ENCODE measurements around the gene SULT1A2.
"Not testable (repeated sequence)": the region's sequence is repeated elsewhere in the genome, so short reads cannot be mapped to it uniquely, and the experiment has no call there.

The SULT1A2 gene

DNA sequence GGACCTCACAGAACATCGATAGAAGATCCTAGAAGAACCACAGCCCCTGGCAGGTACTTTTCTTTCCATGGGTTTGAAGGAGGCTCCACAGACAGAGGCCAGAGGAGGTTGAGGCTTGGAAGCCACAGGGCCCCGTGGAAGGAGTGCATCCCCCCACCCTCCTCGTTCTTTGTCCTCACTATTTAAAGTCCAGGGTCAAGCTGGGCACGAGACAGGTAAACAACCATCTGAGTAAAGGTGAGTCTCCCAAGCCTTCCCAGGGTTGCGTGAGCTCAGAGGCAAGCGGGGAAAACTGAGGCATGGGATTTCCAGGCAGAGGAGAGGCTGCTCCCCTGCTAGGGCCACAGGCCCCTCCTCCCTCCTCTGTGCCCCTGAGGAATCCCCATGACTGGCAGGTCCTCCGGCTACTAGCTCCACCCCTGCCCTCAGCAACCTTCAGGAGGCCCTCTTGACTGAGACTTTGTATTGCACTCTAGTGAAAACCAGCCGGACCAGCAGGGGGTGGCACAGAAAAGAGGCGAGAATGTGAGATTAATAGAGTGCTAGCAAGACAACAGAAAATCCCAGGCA lies 927 bp upstream of the SULT1A2 start:
- TF ChIP-seq GATA1 (IDR thresholded peaks at IDR 0.05; ENCODE audit: low read depth, low read length) (no peak), POLR2A (IDR thresholded peaks at IDR 0.05; ENCODE audit: low read length) (no peak)
- DNase-seq: peak; percentile 11 to 23

DNA sequence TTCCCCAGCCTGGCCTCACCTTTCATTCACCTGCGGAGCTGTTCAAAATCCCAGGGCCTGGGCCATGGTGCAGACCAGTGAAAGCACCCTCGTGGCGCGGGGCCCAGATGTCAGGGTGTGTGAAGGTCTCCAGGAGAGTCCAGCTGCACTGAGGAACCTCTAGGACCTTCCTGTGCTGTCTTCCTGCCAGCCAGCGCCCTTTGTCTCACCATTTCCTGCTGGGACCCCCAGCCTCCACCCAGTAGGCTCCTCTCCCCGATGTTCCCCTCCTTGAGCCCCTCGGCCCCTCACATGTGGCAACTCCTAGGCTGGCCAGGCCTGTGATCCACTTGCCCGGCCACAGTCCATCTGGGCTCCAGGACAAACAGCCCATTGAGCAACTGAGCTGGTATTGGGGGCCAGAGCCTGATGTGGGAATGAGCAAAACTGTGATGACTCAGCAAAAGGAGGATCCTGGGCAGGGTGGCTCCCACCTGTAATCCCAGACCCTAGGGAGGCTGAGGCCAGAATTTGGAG lies 677 bp downstream of the SULT1A2 start:
- TF ChIP-seq GATA1 (IDR thresholded peaks at IDR 0.05; ENCODE audit: low read depth, low read length) (no peak), POLR2A (IDR thresholded peaks at IDR 0.05; ENCODE audit: low read length) (no peak)
- no peak for DNase-seq

DNA sequence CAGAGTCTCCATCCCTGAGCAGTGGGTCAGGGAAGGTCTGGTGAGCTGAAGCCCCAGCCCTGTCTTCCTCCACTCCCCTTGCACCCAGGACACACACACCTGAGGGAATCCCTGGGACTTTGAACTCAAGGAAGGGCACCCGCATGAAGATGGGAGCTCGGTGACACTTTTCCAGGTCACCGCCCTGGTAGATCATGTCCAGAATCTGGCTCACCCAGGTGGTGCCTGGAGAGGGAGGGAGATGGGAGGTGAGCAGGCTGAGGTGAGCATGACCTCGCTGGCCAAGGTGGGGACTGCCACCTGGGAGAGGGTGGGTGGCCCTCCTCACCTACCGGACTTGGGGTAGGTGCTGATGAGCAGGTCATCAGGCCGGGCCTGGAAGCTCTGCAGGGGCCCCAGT lies 1.4 kb downstream of the SULT1A2 start:
- not testable (repeated sequence) for DNase-seq

DNA sequence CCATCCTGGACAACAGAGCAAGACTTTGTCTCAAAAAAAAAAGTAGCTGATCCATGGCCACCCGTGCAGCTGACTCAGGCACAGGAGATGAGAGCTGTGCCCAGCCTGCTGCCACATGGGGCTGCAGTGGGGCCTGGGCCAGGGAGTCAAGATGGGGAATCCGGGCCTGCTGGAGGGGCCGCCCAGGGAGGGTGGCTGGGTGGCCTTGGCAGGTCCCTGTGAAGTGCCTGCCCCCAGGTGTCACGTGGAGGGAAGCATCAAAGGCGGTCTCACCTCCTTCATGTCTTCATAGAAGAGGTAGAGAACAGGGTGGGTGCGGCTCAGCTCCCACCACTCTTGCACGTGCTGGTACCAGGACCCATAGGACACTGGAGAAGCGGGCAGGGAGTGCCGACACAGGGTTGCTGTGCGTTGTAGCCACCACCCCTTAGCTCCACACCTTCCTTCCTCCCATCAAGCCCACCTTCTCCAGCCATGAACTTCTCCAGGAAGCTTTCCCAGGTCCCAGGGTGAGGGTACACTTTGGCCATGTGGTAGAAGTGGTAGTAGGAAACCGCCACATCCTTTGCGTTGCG lies 3.8 kb downstream of the SULT1A2 start:
- DNase-seq: no peak
- TF ChIP-seq GATA1 (IDR thresholded peaks at IDR 0.05; ENCODE audit: low read depth, low read length) (no peak), POLR2A (IDR thresholded peaks at IDR 0.05; ENCODE audit: low read length) (no peak)

DNA sequence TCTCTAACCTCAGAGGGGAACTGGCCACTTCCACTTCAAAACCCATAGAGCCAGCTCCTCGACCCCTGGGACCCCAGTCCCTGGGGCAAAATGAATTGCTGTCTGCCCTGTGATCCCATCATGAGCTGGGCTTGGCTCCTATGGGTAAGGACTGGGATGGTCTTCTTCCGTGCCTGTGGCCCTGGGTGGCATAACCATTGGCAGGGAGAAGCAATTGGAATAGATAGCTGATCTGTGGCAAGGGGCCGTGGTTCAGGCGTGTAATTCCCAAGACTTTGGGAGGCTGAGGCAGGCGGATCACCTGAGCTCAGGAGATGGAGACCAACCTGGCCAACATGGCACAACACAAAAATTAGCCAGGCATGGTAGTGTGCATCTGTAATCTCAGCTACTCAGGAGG lies 4.3 kb downstream of the SULT1A2 start:
- TF ChIP-seq POLR2A (IDR thresholded peaks at IDR 0.05; ENCODE audit: low read length) (no peak), GATA1 (IDR thresholded peaks at IDR 0.05; ENCODE audit: low read depth, low read length) (no peak)

DNA sequence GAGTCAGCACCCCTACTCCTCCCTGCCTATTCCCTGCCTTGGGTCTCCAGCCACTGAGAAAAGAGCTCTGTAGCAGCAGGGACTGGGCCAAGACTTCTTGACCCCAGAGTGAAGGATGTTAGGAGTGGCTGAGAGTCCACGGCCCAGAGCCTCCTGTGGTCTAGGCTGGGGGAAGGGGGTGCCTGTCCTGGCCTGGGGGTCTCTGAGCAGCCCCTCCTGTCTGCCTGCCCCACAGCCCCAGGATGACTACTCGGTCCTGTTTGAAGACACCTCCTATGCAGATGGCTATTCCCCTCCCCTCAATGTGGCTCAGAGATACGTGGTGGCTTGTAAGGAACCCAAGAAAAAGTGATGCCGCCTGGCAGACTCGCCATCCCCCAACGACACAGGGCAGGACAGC lies 5.5 kb downstream of the SULT1A2 start:
- TF ChIP-seq POLR2A (IDR thresholded peaks at IDR 0.05; ENCODE audit: low read length) (no peak), GATA1 (IDR thresholded peaks at IDR 0.05; ENCODE audit: low read depth, low read length) (no peak)
- no peak for DNase-seq

More for the DNA sequence above, 4.3 kb downstream of the SULT1A2 start:
- no peak for DNase-seq

DNA sequence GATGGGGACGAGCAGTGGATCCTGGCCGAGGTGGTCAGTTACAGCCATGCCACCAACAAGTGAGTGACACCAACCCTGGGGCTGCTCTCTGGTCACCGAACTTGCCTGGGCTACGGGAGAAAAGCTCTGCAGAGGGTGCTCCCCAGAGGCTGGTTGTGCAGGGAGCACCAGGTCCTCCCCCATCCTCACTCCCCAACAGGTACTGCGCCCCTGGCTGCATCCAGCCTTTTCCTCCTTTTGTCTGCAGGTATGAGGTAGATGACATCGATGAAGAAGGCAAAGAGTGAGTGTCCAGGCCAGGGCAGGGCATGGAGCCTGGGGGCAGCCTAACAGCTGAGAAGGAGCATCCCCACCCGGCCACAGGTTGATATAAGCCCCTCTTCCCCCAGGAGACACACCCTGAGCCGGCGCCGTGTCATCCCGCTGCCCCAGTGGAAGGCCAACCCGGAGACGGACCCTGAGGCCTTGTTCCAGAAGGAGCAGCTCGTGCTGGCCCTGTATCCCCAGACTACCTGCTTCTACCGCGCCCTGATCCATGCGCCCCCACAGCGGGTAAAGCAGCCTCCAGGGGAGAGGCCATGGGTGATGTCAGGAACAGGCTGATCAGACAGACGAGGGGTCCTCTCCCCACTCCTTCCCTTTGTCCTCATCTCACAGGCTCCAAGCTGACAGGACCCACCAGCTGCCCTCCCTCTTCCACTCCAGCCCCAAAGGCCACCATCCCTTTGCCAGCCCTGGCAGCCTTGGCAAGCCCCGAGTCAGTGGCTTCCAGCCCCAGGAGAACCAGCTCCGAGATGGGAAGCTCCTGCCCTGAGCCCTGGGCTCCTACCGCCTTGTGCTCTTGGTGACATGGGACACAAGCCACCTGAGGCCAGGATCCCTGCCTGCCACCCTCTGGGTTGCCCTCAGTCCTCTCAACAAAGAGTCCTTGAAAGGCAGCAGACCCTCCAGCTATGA lies 6.2 kb downstream of the SULT1A2 start:
- TF ChIP-seq GATA1 (IDR thresholded peaks at IDR 0.05; ENCODE audit: low read depth, low read length): no peak
- TF ChIP-seq POLR2A (IDR thresholded peaks at IDR 0.05; ENCODE audit: low read length): no peak
- DNase-seq: no peak

DNA sequence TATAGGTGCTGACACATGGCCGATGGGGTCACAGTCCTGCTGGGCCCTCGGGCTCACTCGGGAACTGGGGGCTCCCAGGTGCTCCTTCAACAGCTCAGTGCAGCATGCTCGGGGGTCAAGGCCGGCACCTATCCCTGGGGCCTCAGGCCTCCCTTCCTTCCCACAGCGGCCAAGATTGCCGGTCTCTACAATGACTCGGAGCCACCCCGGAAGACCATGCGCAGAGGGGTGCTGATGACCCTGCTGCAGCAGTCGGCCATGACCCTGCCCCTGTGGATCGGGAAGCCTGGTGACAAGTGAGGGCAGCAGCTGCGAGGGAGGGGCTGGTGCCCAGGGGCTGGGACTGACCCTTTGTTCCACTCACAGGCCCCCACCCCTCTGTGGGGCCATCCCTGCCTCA lies 6.9 kb downstream of the SULT1A2 start:
- DNase-seq: no peak
- TF ChIP-seq POLR2A (IDR thresholded peaks at IDR 0.05; ENCODE audit: low read length) (no peak), GATA1 (IDR thresholded peaks at IDR 0.05; ENCODE audit: low read depth, low read length) (no peak)

DNA sequence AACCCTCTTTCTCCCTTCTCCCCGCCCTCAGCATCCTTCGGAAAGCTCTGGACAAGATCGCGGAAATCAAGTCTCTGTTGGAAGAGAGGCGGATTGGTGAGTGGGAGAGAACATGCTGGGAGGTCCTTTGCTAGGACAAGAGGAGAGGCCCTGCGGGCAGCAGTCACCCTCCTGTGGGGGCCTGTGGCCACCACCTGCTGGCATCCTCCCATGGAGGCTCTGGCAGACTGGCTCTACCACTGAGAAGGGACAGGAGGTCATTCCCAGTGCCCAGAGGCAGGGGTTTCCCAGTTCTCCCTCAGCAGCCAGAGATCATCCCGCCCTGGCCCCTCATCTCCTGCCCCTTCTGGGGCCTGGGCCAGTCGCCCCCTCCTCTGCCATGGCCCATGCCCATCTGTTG lies 7.8 kb downstream of the SULT1A2 start:
- DNase-seq: no peak
- TF ChIP-seq POLR2A (IDR thresholded peaks at IDR 0.05; ENCODE audit: low read length) (no peak), GATA1 (IDR thresholded peaks at IDR 0.05; ENCODE audit: low read depth, low read length) (no peak)

DNA sequence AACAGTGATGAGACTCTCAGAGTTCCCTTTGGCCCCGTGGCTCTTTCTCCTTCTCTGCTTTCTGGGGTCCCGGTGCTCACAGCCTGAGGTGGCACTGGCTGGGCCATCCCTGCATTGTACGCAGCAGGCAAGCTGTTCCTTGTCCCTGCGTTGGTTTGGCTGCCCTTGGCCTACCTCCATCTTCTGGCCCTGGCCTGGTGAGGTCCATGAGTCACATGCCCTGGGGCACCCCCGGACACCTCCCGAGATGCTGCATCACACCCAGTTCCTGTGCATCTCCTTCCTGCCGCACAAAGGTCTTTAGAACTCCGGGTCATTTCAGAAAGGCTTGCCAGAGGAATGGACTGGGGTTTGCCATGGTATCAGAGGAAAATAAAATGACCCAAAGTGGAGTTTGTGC lies 9.5 kb downstream of the SULT1A2 start:
- no peak for DNase-seq
- TF ChIP-seq GATA1 (IDR thresholded peaks at IDR 0.05; ENCODE audit: low read depth, low read length) (no peak), POLR2A (IDR thresholded peaks at IDR 0.05; ENCODE audit: low read length) (no peak)

DNA sequence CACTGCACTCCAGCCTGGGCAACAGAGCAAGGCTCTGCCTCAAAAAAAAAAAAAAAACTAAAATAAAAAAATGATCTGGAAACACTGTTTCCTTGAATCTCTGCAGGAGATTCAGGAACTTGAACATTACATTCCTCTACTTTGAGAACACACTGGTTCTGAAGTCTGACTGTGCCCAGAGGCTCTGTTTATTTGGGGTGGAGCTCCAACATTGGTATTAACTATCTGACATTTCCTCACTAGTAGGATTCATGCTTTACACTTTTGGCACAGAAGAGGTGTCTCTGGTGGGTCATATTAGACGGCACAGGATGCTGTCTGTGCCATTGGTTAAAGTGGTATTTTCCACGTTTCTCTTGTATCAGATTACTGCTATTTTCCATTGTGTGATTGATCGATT lies 10.4 kb downstream of the SULT1A2 start:
- DNase-seq: no peak
- TF ChIP-seq GATA1 (IDR thresholded peaks at IDR 0.05; ENCODE audit: low read depth, low read length) (no peak), POLR2A (IDR thresholded peaks at IDR 0.05; ENCODE audit: low read length) (no peak)

DNA sequence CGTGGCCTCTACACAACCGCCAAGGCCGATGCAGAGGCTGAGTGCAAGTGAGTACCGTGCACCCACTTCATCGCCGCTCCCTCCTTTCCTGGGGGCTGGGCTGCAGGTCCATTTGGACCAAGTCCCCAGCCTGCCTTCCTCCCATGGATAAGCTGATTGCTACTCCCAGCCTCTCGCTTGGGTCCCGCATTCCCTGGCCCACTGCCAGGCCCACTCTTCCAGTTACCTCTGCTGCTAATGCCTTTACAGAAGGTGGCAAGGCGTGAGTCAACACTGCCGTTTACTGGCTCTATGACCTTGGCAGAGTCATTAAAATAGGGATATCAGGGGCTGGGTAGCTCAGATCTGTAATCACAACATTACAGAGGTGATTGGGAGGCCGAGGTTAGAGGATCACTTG lies 11.2 kb downstream of the SULT1A2 start:
- no peak for TF ChIP-seq GATA1 (IDR thresholded peaks at IDR 0.05; ENCODE audit: low read depth, low read length)
- TF ChIP-seq POLR2A (IDR thresholded peaks at IDR 0.05; ENCODE audit: low read length): no peak
- DNase-seq: no peak

DNA sequence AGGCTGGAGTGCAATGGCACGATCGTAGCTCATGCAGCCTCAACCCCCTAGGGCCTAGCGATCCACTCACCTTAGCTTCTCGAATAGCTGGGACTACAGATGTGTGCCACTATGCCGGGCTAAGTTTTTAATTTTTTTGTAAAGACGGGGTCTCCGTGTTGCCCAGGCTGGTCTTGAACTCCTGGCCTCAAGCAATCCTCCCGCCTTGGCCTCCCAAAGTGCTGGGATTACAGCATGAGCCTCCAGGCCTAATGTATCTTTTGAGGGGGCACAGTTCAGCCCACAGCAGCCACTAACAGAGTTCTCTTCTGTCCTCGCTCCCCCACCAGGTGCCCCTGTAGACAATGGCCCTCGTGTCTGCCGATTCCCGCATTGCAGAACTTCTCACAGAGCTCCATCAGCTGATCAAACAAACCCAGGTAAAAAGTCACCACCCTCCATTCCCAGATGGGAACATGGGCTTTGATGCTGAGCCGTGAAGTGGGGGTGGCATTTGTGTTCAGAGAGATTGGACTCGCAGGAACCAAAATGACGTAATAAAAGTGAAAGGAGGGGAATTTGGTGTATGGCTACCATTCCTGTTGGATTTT lies 16.0 kb downstream of the SULT1A2 start:
- TF ChIP-seq GATA1 (IDR thresholded peaks at IDR 0.05; ENCODE audit: low read depth, low read length): no peak
- TF ChIP-seq POLR2A (IDR thresholded peaks at IDR 0.05; ENCODE audit: low read length): no peak
- DNase-seq: no peak

DNA sequence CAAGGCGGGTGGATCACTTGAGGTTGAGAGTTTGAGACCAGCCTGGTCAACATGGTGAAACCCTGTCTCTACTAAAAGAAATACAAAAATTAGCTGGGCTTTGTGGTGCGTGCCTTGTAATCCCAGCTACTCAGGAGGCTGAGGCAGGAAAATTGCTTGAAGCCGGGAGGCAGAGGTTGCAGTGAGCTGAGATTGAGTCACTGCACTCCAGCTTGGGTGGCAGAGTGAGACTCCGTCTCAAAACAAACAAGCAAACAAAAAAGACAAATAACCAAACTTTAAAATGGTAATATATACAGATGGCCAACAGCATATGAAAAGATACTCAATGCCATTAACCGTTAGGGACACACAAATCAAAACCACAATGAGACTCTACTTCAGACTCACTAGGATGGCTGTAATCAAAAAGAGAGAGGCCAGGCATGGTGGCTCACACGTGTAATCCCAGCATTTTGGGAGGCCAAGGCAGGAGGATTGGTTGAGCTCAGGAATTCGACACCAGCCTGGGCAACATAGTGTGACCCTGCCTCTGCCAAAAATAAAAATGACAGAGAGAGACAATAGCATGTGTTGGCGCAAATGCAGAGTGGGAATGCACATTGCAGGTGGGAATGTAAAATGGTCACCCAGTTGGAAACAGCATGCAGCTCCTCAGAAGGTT lies 21.3 kb downstream of the SULT1A2 start:
- TF ChIP-seq GATA1 (IDR thresholded peaks at IDR 0.05; ENCODE audit: low read depth, low read length): no peak
- TF ChIP-seq POLR2A (IDR thresholded peaks at IDR 0.05; ENCODE audit: low read length): no peak
- DNase-seq: no peak
